Hematopoietic multipotent progenitor cell treated with erythropoietin and hydrocortisone succinate and interleukin-3 and kit ligand, for 15 days (in vitro differentiated cells): ENCODE results near the gene BANP.

Source experiments
- DNase-seq: peaks from one replicate; pipeline ENCODE4 v3.0.0-alpha.2; 2015; ENCODE audit warnings: low spot score

BANP gene

DNA sequence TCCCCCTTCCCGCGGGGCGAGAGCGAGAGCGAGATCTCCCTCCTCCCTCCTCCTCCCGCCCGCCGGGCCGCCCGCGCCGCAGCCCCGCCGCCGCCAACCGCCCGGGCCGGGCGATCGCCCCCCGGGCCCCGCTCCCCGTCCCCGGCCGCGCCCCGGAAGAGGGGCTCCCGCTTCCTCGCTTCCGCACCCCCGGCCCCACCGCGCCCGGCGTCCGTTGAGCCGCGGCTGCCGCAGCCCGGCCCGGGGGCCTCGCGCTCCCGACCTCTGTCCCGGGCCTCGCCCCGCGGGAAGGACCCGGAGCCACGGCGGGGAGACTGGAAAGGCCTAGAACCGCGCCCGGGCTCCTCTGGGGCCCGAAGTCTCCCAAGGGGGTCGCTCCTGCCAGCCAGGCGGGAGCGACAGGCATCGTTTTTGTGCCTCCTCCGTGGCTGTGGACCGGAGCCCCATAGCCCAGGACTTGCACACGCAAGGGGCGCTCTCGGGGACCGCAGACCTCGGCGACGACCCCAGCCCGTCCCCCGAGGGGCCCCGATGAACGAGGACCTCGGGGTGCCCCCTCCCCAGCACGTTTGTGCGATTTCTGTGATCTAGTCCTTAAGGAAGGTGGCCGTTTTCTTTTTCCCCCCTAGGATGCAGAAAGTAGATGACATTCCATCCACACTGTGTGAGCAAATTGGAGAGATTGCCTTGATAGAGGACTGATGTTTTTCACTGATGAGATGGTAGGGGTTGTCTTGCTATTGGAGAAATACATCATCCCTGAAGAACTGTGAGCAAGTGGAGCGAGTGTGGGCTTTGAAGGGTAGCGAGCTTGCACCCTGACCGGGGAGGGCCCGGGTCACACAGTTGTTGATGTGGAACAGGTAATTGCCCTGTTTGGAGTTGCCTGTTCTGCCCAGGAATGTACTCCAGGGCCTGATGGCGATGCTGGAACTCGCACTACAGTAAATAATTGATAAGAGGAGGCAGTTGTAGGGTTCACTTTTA, 611 bp downstream of the BANP start:
- peak; percentile 21 for DNase-seq

DNA sequence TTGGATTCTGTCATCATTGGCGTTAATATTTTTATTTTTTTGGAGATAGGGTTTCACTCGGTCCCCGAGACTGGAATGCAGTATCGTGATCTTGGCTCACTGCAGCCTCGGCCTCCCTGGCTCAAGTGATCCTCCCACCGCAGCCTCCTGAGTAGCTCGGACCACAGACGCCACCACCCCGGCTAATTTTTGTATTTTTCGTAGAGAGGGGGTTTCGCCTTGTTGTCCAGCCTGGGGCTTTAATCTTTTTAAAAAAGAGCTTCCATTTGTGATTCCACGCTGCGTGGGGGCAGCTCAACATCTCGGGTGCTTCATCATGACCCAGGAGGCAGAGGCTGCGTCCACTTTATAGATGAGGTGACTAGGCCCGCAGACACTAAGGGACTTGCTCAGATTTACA, 1.5 kb downstream of the BANP start:
- no peak for DNase-seq

DNA sequence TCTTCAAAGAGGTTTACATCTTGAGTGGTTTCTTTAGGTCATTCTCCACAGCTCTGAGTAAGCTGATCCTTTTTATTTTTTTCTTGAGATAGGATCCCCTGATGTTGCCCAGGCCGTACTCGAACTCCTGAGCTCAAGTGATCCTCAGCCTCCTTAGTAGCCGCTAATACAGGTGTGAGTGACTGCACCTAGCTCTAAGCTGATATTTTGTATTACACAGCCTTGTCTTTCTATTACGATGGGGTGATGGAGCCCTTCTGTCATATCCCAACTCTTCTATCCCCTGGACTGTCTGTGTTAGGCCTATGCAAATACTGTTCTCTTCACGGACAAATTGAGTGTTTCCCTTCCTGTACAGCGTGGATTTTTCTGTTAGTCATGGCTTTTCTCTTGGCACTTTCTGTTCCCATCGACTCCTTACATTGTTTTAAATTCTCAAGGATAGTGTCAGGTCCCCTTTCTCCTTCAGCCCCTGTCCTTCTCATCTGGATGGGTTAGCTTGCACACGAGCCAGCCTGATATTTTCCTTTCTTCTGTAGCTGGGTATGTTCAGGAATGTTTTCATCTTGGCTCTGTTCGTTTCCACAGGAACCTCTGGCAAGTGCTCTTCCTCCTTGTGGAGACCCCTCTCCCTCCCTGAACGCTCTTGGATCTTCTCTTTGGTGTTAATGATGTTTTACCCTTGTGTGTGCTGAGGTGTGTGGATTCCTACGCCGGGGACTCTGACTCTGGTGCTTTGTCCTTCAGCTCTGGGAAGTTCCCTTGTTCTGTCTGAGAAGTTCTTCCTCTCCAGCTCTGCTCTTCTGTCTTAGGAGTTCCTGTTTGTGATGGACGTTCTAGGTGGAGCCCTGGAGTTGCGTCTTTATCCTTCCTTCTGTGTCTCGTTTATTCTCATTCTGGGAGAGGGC, 2.3 kb downstream of the BANP start:
- no peak for DNase-seq

DNA sequence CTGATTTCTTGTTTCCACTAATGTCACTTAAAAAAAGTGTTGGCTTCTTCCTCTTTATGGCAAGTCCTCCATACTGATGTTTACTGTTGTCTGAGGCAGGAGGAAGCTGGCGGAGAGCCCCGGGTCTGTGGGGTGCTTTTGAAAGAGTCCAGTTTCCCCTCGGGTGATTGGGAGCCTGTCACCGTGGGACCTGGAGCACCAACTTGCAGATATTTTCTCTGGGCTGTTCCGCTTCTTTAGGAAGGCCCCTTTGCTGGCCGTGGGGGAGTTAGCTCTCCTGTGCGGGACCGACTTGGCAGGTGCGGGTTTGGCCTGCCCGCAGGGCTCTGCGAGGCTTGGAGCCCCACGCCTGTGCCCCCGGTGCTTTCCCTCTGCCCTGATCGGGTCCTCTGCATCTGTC, 3.1 kb downstream of the BANP start:
- no peak for DNase-seq

DNA sequence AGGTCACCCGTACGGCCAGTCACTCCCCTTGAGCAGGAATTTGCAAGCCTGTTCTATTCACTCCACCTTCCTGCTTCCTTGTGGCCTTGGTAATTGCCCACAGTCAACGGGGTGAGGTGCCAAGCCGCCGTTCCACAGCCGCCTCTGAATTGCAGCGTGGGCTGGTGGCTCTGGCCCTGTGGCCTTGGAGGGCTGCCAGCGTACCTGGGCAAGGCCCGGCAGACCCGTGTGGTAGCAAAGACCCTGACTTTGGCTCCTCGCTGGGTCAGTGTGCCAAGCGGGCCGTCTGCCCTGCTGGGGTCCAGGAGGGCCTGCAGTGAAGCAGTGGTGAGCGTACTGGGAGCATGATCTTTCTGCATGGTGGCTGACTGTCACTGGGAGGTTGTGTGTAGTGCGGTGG, 3.6 kb downstream of the BANP start:
- DNase-seq = no peak

DNA sequence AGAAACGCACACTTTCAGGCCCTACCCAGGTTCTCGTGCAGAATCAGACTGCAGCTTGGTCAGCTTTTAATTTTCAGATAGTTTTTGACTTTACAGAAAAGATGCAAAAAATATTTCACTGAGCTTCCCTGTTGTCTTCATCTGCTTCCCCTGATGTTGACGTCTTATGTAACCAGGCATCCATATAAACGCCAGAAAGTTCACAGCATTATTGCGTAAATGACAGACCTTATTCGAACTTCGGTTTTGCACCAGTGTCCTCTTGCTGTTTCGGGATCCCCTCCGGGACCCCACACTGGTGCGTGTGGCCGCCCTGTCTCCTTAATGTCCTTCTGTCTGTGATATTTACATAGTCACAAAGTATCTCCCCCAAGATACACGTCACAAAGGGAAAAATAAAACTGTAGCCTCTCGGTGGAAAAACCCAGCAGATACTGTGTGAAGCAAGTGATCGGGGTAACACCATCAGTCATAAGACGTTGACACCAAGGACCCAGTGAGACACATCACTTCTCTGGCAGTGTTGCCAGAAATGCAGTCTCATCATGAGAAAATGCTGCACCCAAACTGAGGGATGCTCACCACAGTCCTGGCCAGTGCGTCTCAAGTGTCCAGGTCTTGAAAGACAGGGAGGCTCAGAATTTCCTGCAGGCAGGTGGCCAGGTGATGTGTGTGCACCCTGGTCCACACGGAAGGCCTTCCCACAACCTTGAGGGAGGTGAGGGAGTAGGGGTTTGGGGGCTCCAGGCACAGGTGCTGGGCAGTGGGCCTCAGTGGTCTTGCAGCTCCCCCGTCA, 4.3 kb downstream of the BANP start:
- no peak for DNase-seq

DNA sequence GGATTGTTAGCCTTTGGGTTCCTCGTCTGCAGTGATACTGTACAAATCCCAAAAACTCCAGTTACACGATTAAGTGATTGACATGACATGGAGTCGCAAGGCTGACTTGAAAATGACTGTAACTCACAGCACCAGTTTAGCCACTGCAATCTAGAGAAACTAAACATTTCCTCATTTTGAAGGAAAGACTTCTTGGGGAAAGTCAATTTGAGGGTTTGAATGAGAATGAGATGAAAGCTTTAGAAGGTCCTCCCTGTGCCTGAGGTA, 4.8 kb downstream of the BANP start:
- no peak for DNase-seq

DNA sequence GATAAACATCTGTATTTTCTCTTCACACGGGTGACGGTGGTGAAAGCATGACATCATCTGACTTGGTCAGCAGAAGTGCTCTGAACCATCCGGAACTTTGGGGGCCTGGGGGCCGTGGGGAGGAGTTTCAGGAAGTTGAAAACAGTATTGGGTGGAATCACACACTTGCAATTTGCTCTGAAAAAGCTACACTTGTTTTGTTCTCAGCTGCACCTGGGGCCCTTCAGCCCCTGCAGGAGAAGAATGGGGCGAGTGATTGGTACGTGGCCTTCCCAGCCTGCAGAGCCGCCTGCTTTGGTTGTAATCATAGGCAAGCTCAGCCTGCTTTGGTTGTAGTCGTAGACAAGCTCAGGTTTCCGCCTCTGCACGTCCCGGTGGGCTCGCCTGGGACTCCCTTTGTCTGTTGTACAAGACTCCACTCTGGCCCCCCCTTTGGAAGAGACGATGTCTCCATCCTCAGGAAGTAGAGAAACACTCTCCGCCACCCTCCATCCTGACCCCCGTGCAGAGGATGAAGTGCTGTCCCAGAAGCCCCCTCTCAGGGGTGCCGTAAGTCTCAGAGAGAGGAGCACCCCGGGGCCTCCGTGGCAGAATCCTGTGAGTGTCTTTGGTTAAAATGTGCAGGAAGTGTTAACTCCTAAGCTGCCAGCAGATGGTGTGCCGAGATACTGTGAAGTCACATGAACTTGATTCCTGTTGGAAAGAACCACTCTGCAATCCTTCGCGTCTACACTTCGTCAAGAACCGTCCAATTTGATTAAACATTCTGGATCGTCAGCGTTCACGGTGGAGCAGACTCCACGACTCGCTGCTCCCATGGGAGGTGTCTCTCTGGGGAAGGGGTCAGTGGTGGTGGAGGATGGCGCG, 5.4 kb downstream of the BANP start:
- no peak for DNase-seq

DNA sequence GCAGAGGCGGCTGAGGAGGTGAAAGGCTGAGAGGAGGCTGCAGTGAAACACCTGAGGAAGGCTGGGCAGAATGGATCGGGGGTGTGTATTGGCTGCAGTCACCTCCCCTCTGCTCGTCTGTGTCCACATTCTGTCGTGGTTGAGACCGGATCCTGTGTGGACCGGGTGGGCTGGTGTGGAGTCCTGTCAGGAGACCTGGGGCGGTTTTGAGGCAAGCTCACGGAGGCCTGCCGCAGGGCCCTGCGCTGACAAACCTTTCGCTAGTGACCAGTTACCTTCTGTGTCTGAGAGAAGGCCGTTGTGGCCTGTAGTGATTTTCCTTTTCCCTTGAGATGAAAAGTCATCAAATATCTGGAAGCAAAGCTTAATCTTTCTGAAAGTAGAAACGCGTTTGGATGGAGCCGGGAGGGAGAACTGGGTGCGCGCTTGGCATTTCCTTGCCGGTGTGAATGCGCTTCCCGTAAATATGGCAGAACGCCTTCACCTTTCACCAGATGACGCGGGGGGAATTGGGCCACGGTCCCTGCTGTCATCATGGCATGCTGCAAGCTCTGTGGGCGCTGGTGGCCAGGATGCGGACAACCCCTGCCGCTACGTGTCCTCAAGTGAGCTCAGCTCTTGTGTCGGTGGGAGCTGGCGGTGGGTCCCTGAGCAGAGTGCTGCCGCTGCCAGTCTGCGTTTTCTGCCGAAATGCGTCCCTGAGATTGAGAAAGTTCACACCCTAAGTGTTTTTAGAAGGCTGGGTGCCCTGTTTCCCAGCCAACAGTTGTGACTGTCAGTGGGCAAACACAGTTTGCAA, 6.3 kb downstream of the BANP start:
- no peak for DNase-seq

DNA sequence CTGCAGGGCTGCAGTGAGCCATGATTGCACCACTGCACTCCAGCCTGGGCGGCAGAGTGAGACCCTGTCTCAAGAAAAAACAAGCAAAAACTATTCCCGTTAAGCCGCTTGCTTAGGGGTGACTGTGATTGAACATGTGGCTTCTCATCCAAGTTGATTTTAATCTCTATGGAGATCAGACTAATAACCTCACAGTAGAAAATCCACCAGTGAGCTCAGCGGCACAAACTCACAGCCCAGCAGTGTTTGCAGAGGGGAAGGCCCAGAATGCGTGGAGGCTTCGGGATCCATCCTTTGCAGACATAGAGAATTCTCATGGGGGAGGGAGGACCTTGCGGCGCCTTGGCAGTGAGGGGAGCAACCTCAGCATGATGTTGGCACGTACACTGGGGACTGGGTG, 7.4 kb downstream of the BANP start:
- no peak for DNase-seq

DNA sequence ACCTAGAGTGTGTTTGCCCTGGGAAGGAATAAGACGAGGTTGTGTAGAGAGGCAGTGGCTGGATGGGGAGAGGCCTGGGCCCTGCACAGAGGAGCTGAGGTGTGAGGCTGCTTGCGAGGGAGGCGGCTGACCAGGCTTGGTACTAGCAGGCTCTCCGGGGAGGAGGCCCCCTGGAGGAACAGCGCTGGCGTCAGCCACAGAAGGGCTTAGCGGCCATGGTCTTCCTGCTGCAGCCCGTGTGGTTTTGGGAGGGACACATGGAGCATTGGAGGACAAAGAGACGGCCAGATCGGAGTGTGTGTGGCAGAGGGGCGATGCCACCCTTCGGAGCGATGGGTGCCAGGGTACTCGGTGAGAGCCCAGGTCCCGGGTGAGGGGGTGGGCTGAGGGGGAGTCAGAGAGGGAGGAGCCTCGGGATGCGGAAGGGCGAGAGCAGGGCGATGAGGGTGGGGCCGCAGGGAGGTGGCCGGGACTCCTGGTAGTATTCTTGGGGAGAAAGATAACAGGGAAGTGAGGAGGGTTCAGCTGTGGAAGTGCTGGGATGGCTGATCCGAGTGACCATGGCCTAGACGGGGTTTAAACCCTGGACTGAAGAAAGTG, 8.3 kb downstream of the BANP start:
- no peak for DNase-seq

DNA sequence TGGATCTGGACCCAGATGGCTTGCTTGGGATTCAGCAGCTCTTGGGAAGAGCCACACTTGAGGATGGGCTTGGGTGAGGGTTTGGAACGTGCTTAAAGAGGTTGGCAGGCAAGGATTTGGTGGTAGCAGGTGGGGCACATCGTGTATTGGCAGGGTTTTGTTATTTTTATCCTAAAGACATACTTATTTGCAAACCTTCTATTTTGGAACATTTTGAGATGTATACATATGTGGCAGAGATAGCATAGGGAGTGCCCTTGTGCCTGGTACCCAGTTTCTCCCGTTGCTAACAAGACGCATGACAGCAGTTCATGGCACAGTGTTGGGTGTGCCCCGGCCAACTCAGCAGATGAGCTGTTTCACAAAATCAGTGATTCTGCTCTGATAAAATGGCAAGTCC, 9.1 kb downstream of the BANP start:
- no peak for DNase-seq

DNA sequence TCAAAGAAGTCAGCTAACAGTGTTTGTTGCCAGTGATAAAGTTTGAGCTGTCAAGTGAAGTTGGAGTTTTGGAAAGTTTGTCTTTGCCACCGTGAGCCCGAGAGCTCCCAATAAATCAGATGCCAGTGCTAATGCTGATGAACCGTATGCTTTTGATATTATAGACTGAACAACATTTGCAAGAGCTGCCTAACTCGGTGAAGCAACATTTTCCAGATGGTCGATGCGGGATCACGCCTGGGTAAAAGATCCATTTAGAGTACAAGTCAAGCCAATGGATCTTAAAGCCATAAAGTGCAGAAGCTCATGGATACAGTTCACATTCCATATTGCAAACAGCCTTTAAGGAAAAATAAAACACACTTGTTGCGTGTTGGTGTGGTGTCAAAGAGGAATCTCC, 9.6 kb downstream of the BANP start:
- no peak for DNase-seq

DNA sequence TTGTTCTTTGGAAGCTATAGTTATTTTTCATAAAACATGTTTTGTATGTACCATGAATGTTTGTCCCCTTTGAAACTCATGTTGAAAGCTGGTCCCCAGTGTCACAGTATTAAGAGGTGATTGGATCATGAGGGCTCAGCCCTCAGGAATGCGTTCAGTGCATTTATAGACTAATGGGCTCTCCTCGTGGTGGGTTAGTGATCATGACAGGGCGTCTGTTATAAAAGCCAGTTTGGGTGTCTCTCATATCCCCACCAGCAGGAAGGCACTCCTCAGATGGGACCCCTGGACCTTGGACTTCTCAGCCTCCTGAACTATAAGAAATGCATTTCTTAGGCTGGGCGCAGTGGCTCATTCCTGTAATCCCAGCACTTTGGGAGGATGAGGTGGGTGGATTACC, 10.4 kb downstream of the BANP start:
- DNase-seq = no peak

DNA sequence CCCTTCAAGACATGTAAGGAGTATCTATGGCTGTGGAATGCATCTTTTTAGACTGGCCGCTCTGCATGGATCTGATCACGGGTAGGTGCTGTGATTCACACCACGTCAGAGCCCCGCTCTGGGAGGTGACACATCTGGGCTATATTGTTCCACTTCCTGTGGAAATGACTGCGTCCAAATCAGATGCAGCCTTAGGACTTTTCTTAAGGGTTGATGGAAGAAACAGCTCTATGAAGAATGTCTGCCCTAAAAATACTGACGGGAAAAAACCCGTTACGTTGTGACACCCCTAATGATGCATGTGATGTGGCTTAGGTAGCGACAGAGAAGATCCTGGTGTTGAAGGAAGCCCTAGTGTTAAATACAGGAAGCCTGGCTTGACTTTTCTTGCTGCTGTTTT, 12.2 kb downstream of the BANP start:
- no peak for DNase-seq

DNA sequence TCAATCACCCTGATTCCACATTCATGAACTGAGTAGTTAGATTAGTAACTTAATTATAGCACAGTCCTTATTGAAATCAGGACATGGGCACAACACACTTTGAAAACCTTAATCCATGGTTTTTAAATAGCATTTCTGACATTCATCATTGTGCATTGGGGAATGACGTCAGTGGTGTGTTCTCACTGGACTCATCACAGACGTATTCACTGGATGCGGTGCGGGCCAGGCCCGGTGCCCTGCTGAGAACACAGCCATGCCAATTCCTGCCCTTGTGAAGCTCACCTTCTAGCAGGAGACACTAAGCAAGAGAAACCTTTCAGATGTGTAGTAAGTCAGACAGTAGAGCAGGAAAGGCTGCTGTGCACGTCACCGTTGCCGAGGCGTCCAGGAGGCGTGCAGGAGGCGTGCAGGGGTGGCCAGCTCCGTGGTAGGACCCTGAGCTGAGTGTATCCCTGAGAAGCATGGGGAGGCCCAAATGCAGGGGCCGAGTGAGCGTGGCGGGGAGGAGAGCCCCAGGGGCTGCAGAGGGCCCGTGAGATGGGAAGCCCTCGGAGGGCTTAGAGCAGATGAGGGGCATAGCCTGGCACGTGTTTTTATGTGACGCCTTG, 12.9 kb downstream of the BANP start:
- DNase-seq = no peak

DNA sequence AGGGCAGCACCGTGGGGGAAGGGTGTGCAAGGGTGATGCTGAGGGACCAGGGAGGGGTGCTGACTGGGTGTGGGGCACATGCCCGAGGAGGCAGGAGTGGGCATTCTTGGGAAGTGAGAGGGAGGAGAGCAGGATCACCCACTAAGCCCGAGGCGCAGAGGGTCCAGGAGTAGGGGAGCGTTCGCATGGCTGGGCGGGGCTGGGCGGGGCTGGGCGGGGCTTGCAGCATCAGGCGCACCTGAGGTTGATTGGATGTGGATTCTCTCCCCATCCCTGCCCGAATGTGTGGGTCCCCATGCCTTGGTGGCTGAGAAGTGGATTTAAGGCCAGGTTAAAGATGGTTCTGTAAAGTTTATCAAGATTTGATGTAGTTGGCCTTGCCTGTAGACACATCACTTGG, 14.2 kb downstream of the BANP start:
- DNase-seq = no peak

DNA sequence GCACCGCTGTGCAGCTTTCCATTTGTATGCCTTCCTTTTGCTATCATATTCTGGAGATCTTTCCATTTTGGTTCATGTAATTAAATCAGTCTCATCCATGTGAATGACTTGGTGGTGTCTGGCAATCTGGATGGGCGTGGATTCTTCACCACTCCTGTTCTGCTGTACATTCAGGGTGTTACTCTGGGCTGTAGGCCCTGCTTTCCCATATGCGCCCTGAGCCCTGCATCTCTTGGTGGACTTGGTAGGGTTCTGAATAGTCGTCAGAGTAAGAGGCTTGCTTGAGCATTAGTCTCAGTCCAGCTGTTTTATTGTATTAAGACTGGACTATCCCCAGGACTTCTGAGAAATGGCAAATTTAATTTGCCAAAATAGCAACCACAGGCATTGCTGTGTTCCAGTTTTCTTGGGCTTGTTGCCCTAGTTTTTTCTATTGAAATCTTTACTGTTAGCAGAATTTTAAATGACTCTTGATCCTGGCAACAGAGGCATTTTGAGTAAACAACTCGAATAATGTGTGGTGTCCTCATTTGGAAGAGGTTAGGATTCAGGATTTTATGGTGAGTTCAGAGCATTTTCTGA, 14.9 kb downstream of the BANP start:
- no peak for DNase-seq

DNA sequence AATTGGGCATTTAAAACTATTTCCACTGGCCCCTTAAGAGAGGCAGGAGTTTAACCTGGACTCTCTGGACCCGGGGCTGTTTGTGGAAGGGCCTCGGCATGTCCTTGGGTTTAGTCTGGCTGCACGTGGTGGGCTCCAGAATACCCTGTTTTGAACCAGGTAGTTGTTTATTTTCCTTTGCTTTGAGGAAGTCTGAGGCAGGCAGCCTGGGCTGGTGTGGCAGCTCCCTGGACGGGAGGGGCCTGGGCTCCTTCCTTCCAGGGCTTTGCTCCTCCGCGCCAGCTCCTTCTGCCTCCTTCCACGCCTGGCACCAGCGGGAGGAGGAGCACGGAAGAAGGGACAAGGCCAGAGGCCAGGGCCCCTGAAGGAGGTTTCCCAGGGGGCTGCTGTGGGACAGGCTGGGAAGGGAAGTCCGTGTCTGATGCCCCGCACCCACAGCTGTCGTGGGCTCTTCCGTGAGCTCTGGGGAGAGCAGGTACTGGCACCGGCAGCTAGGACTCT, 15.5 kb downstream of the BANP start:
- DNase-seq = no peak
